ENCODE results near the gene WWOX.

Gene WWOX

GRCh38 chr16:78390092-78390491 is 290.6 kb downstream of the WWOX start:
- ATAC-seq: no peak
- TF ChIP-seq CSDC2 (CRISPR knock-in tag; IDR thresholded peaks at IDR 0.05) (no peak), ISL1 (CRISPR knock-in tag; IDR thresholded peaks at IDR 0.05) (no peak), ESRRG (CRISPR knock-in tag; IDR thresholded peaks at IDR 0.05) (no peak), ZNF70 (CRISPR knock-in tag; IDR thresholded peaks at IDR 0.05) (no peak), RARB (CRISPR knock-in tag; IDR thresholded peaks at IDR 0.05) (no peak), CSRNP3 (CRISPR knock-in tag; IDR thresholded peaks at IDR 0.05) (no peak), GLIS3 (CRISPR knock-in tag; IDR thresholded peaks at IDR 0.05) (no peak), ARNTL (CRISPR knock-in tag; IDR thresholded peaks at IDR 0.05; ENCODE audit: borderline replicate concordance, low read depth) (no peak), TOX (CRISPR knock-in tag; IDR thresholded peaks at IDR 0.05; ENCODE audit: borderline replicate concordance) (no peak), TSHZ2 (CRISPR knock-in tag; IDR thresholded peaks at IDR 0.05) (no peak)

GRCh38 chr16:78390508-78391324 is 291.3 kb downstream of the WWOX start:
- no peak for ATAC-seq
- TF ChIP-seq POU6F1 (CRISPR knock-in tag; IDR thresholded peaks at IDR 0.05; ENCODE audit: borderline replicate concordance, low read depth): no peak
- TF ChIP-seq PPARA (CRISPR knock-in tag; IDR thresholded peaks at IDR 0.05; ENCODE audit: borderline replicate concordance): no peak
- TF ChIP-seq OSR1 (CRISPR knock-in tag; IDR thresholded peaks at IDR 0.05): no peak
- no peak for TF ChIP-seq ZC3H10 (CRISPR knock-in tag; IDR thresholded peaks at IDR 0.05)
- TF ChIP-seq CSDC2 (CRISPR knock-in tag; IDR thresholded peaks at IDR 0.05): no peak

- ATAC-seq: no peak
- no peak for TF ChIP-seq ESRRG (CRISPR knock-in tag; IDR thresholded peaks at IDR 0.05)
- TF ChIP-seq CSRNP3 (CRISPR knock-in tag; IDR thresholded peaks at IDR 0.05): no peak
- TF ChIP-seq TSHZ2 (CRISPR knock-in tag; IDR thresholded peaks at IDR 0.05): no peak
- no peak for TF ChIP-seq ARNTL (CRISPR knock-in tag; IDR thresholded peaks at IDR 0.05; ENCODE audit: borderline replicate concordance, low read depth)
- TF ChIP-seq PPARA (CRISPR knock-in tag; IDR thresholded peaks at IDR 0.05; ENCODE audit: borderline replicate concordance): no peak
- no peak for TF ChIP-seq PATZ1 (CRISPR knock-in tag; IDR thresholded peaks at IDR 0.05; ENCODE audit: borderline replicate concordance)
- no peak for TF ChIP-seq OSR1 (CRISPR knock-in tag; IDR thresholded peaks at IDR 0.05)
- no peak for TF ChIP-seq BACH2 (CRISPR knock-in tag; IDR thresholded peaks at IDR 0.05; ENCODE audit: borderline replicate concordance)
- no peak for TF ChIP-seq ZNF565 (CRISPR knock-in tag; conservative IDR thresholded peaks at IDR 0.05; ENCODE audit: low read depth)
- TF ChIP-seq ISL1 (CRISPR knock-in tag; IDR thresholded peaks at IDR 0.05): no peak
- TF ChIP-seq POU6F1 (CRISPR knock-in tag; IDR thresholded peaks at IDR 0.05; ENCODE audit: borderline replicate concordance, low read depth): no peak
- TF ChIP-seq TOX (CRISPR knock-in tag; IDR thresholded peaks at IDR 0.05; ENCODE audit: borderline replicate concordance): no peak
- TF ChIP-seq ZNF70 (CRISPR knock-in tag; IDR thresholded peaks at IDR 0.05): no peak
- TF ChIP-seq CREB5 (CRISPR knock-in tag; IDR thresholded peaks at IDR 0.05; ENCODE audit: low read depth): no peak
- TF ChIP-seq RARB (CRISPR knock-in tag; IDR thresholded peaks at IDR 0.05): no peak
- TF ChIP-seq GLIS3 (CRISPR knock-in tag; IDR thresholded peaks at IDR 0.05): no peak
These were observed 293.2 kb downstream of the WWOX start for GRCh38 chr16:78392585-78393195.

All from SK-N-SH treated with all-trans-retinoic acid at 6 μM for 48 hours (cell line).